CD14-positive monocyte (primary cell): ENCODE results near the gene RASSF1. TPM values are rescaled to one million over a fixed set of nuclear protein-coding genes. Genes with fewer than 3 reads are reported as not detected.

Experiments used
- DNase-seq, 3 donors: peaks; one replicate each; pipeline ENCODE4 v3.0.0-alpha.2; 2011 to 2022
- H2AFZ ChIP-seq: 2 replicates; pipeline ENCODE4 v1.6.0; 2012; ENCODE audit warnings: mild to moderate bottlenecking, low read depth, low read length, inconsistent platforms; ENCODE audit not compliant: insufficient read depth, poor library complexity, severe bottlenecking
- H3K27ac ChIP-seq, 2 donors: 1 replicate in 1 of 2; 2 replicates in 1 of 2; pipeline ENCODE4 v1.5.1; 2012 to 2013; ENCODE audit warnings: low read length in 2 of 2, control low read depth in 1 of 2, inconsistent platforms in 1 of 2, low read depth in 1 of 2, mild to moderate bottlenecking in 1 of 2
- H3K27me3 ChIP-seq, 2 donors: one replicate each; pipeline versions ENCODE4 v1.6.0 to v1.6.1; 2011 to 2013; ENCODE audit warnings: low read length in 2 of 2; ENCODE audit not compliant: control insufficient read depth in 2 of 2, insufficient read depth in 2 of 2
- H3K36me3 ChIP-seq, 2 donors: replicated peaks in 1 of 2; 1 replicate in 1 of 2; 2 replicates in 1 of 2; pipeline versions ENCODE4 v1.5.1 to v1.6.1; 2012 to 2013; ENCODE audit warnings: low read length in 2 of 2, control low read depth in 1 of 2, inconsistent platforms in 1 of 2, mild to moderate bottlenecking in 1 of 2; ENCODE audit not compliant: insufficient read depth in 2 of 2, control insufficient read depth in 1 of 2
- H3K4me1 ChIP-seq, 2 donors: 1 replicate in 1 of 2; 2 replicates in 1 of 2; pipeline versions ENCODE4 v1.5.1 to v1.6.1; 2012 to 2013; ENCODE audit warnings: low read length in 2 of 2, control low read depth in 1 of 2, inconsistent platforms in 1 of 2, mild to moderate bottlenecking in 1 of 2, moderate library complexity in 1 of 2; ENCODE audit not compliant: insufficient read depth in 2 of 2, control insufficient read depth in 1 of 2
- H3K4me2 ChIP-seq: replicated peaks from 2 replicates; pipeline ENCODE3; 2012; ENCODE audit warnings: low read length, moderate library complexity, mild to moderate bottlenecking; ENCODE audit not compliant: poor library complexity, severe bottlenecking; ENCODE audit errors: extremely low read depth
- H3K4me3 ChIP-seq, 3 experiments: fragments of 200-600 bp in 1 of 3; sonication (generic) in 1 of 3; replicated peaks in 1 of 3; 1 replicate in 2 of 3; 2 replicates in 1 of 3; pipeline ENCODE4 v1.5.1; 2011 to 2013; ENCODE audit warnings: low read length in 3 of 3, mild to moderate bottlenecking in 3 of 3, control low read depth in 2 of 3, low read depth in 2 of 3, inconsistent platforms in 1 of 3, moderate library complexity in 1 of 3
- H3K79me2 ChIP-seq: 2 replicates; pipeline ENCODE4 v1.6.0; 2012; ENCODE audit warnings: mild to moderate bottlenecking, control low read depth, inconsistent platforms, low read length, moderate library complexity; ENCODE audit not compliant: insufficient read depth
- H3K9ac ChIP-seq: 2 replicates; pipeline ENCODE4 v1.6.0; 2017; ENCODE audit warnings: low read length, mild to moderate bottlenecking; ENCODE audit not compliant: insufficient read depth, poor library complexity, severe bottlenecking
- H3K9me3 ChIP-seq, 2 donors: replicated peaks in 1 of 2; 1 replicate in 1 of 2; 2 replicates in 1 of 2; pipeline versions ENCODE4 v1.5.1 to v1.6.1; 2012 to 2013; ENCODE audit warnings: low read length in 2 of 2, control low read depth in 1 of 2; ENCODE audit not compliant: control insufficient read depth in 1 of 2, insufficient read depth in 1 of 2
- H4K20me1 ChIP-seq: 2 replicates; pipeline ENCODE4 v1.6.0; 2012; ENCODE audit warnings: mild to moderate bottlenecking, low read length, control low read depth, moderate library complexity; ENCODE audit not compliant: insufficient read depth
- H3K27ac Mint-ChIP-seq, 7 donors: one replicate each; pipeline ENCODE4 v1.8.0; 2020; ENCODE audit warnings: mild to moderate bottlenecking in 7 of 7, mixed read lengths in 7 of 7, moderate library complexity in 6 of 7, inconsistent platforms in 2 of 7
- H3K27me3 Mint-ChIP-seq, 3 donors: one replicate each; pipeline ENCODE4 v1.8.0; 2021 to 2022; ENCODE audit warnings: low read depth in 3 of 3, mild to moderate bottlenecking in 3 of 3, mixed read lengths in 3 of 3, moderate library complexity in 3 of 3, inconsistent platforms in 1 of 3
- H3K36me3 Mint-ChIP-seq, 2 donors: one replicate each; pipeline ENCODE4 v1.8.0; 2020; ENCODE audit warnings: mixed read lengths in 2 of 2, inconsistent platforms in 1 of 2, mild to moderate bottlenecking in 1 of 2
- H3K4me1 Mint-ChIP-seq: one replicate; pipeline ENCODE4 v1.8.0; 2020; ENCODE audit warnings: mild to moderate bottlenecking, mixed read lengths
- H3K4me3 Mint-ChIP-seq, 2 donors: one replicate each; pipeline ENCODE4 v1.8.0; 2020; ENCODE audit warnings: mild to moderate bottlenecking in 2 of 2, mixed read lengths in 2 of 2, moderate library complexity in 1 of 2
- H3K9me3 Mint-ChIP-seq, 7 donors: one replicate each; pipeline ENCODE4 v1.8.0; 2020 to 2022; ENCODE audit warnings: mixed read lengths in 7 of 7, mild to moderate bottlenecking in 6 of 7, moderate library complexity in 6 of 7, inconsistent platforms in 2 of 7
- WGBS: methylation state at CpG from one replicate; pipeline ENCODE4 v1.1.5; 2013; ENCODE audit warnings: missing lambda C conversion rate; ENCODE audit not compliant: insufficient coverage; 5-methylcytosine and 5-hydroxymethylcytosine counted together
- intact Hi-C, 2 donors: fragments of 100-400 bp; cut with micrococcal nuclease; formaldehyde crosslinking; loops; one replicate each; pipeline versions ENCODE4 v1.15.0 to v1.15.1; 2023
- polyA plus RNA-seq, 3 donors: library from polyadenylated mRNA; depleted of rRNA in 1 of 3; unstranded in 2 of 3; stranded (reverse) in 1 of 3; fragments of 300-500 nt in 2 of 3; fragments of >200 nt in 1 of 3; fragmentation: Illumina TruSeq in 2 of 3; gene quantifications; 1 replicate in 2 of 3; 2 replicates in 1 of 3; pipeline ENCODE4 v1.2.3, GENCODE V29; 2012 to 2021
- TF ChIP-seq, protein P1 (sequence below): fragments of 200-600 bp; IDR thresholded peaks from one replicate; pipeline ENCODE4 v1.8.0; 2022; ENCODE audit warnings: antibody characterized with exemption, mild to moderate bottlenecking

The RASSF1 gene
- polyA plus RNA-seq, 3 donors, result 16.0 to 229 (median 24.0) TPM

DNA sequence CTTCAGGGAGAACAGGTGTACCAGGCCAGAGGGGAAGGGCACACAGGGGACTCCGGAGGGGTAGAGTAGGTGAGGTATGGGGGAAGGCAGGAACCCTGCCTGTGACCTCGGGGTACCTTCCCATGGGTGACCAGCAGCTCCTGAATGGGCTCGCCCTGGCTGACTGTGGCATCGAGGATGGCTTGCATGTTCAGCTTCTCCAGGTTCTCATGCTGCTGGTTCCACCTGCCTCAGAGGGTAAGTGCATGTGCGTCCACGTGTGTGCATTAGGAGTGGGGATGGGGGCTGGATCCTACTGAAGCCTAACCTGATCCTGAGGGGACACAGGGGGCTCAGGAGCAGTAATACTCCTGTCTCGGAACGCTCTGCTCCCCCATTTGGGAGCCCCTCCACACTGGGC, 4.4 kb upstream of the RASSF1 start:
- Mint-ChIP-seq H3K9me3 (no peaks in the 10 kb centered on the region), H3K27ac (no peak overlapping the region), H3K4me3 (no peak overlapping the region), H3K4me1 (peaks cover 75% of the 10 kb centered on the region), H3K36me3 (peaks cover 17 to 18% of the 10 kb centered on the region in 2 donors), H3K27me3 (no peaks in the 10 kb centered on the region)
- WGBS, result 86% methylated on average over 8 of the region's 8 CpGs
- Histone ChIP-seq H3K4me3 (peak overlapping the region in 2 of 3 experiments; percentile 42 to 70), H3K9ac (no peak overlapping the region), H3K9me3 (no peaks in the 10 kb centered on the region), H3K4me1 (peaks cover 57 to 79% of the 10 kb centered on the region in 2 donors), H3K27me3 (no peaks in the 10 kb centered on the region), H4K20me1 (peaks cover 15% of the 10 kb centered on the region), H3K36me3 (peaks cover 9 to 16% of the 10 kb centered on the region in 2 donors), H3K79me2 (peaks cover 45% of the 10 kb centered on the region), H3K4me2 (peak overlapping the region; percentile 83), H3K27ac (no peak overlapping the region), H2AFZ (no peak overlapping the region)
- intact Hi-C loops, result loop anchor here in 1 of 2 donors (5.0 kb wide), 1 partner anchor 202 kb away; no protein-coding TSS in a partner anchor
- no peak for DNase-seq
- TF ChIP-seq, protein P1, sequence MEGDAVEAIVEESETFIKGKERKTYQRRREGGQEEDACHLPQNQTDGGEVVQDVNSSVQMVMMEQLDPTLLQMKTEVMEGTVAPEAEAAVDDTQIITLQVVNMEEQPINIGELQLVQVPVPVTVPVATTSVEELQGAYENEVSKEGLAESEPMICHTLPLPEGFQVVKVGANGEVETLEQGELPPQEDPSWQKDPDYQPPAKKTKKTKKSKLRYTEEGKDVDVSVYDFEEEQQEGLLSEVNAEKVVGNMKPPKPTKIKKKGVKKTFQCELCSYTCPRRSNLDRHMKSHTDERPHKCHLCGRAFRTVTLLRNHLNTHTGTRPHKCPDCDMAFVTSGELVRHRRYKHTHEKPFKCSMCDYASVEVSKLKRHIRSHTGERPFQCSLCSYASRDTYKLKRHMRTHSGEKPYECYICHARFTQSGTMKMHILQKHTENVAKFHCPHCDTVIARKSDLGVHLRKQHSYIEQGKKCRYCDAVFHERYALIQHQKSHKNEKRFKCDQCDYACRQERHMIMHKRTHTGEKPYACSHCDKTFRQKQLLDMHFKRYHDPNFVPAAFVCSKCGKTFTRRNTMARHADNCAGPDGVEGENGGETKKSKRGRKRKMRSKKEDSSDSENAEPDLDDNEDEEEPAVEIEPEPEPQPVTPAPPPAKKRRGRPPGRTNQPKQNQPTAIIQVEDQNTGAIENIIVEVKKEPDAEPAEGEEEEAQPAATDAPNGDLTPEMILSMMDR, result no peak

DNA sequence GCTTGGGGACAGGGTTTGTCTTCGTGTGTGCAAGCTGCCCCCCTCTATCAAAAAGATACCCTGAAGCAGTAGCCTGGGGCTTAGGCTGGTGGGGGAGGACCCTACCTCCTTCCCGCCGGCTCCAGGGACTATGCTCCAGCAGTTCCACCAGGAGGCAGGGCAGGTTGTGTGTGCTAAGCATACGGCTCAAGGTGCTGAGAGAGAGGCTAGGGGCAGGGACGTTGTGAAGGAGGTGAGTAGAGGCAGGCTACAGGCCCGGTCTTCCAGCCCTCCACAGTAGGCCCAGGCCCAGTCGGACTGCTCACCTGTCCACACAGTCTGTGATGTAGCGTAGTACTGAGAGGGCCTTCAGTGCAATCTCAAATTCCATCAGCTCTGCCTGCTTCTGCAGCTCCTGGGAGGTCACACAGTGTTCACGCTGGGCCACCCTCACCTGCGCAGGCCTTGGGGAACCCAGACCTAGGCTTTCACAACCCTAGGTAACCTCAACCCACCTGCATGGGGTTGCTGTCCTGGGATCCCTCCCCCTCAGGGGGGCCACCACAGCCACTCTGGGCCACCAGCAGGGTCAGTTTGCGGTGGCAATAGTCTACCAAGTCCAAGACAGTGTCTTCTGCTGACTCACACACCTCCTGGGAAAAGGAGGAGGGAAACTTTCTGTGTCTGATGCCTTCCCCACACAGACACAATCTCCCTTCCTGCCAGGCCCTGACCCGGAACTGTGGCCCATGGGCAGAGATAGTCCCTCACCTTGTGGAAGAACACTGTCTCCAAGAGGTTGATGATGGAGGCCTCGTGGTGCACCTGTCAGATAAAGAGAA, 2.4 kb upstream of the RASSF1 start:
- no peak overlapping the region for H3K9ac ChIP-seq
- Mint-ChIP-seq H3K27me3 (no peaks in the 10 kb centered on the region), H3K36me3 (peaks cover 9 to 14% of the 10 kb centered on the region in 2 donors), H3K4me1 (peaks cover 76% of the 10 kb centered on the region), H3K27ac (peak overlapping the region in 1 of 7 donors; percentile 30), H3K9me3 (no peaks in the 10 kb centered on the region), H3K4me3 (no peak overlapping the region)
- no peak for DNase-seq
- H3K9me3 ChIP-seq, result no peaks in the 10 kb centered on the region
- WGBS, result 87% methylated on average over 8 of the region's 13 CpGs
- peaks cover 12% of the 10 kb centered on the region for H4K20me1 ChIP-seq
- no peak overlapping the region for H3K4me2 ChIP-seq
- H3K36me3 ChIP-seq, result peaks cover 2 to 4% of the 10 kb centered on the region in 2 donors
- peaks cover 63 to 88% of the 10 kb centered on the region in 2 donors for H3K4me1 ChIP-seq
- H3K27me3 ChIP-seq, result no peaks in the 10 kb centered on the region
- intact Hi-C loops, result no loop called here
- no peak overlapping the region for H3K27ac ChIP-seq
- TF ChIP-seq, protein P1, result no peak
- H3K79me2 ChIP-seq, result peaks cover 46% of the 10 kb centered on the region
- no peak overlapping the region for H3K4me3 ChIP-seq
- no peak overlapping the region for H2AFZ ChIP-seq
